HG02852 (cell line): ENCODE measurements around the gene VWC2L.

Source experiments
- ATAC-seq: cut with Tn5 transposase; IDR thresholded peaks from one replicate; pipeline ENCODE4 v1.9.1; 2021; ENCODE audit warnings: mild to moderate bottlenecking, moderate library complexity; ENCODE audit not compliant: unreplicated experiment

The VWC2L gene

DNA sequence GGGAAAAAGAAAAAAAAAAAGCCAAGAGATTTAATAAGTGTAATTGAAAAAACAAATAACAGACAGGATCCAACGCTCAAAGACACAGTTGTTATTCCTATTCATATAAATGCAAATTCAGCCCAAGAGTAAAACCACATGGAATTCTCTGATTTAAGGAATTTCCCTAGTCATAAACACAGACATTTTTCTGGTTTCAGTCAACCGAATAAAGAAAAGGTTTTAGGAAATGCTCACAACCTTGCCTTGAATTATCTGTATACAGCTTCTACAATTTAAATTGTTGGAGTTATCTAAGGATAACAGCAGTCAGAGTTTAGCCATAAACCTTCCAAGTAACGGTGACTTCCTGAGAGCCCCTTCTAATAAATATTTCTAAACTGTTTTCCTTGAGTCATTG is 122.7 kb downstream of the VWC2L start:
- no peak for ATAC-seq

DNA sequence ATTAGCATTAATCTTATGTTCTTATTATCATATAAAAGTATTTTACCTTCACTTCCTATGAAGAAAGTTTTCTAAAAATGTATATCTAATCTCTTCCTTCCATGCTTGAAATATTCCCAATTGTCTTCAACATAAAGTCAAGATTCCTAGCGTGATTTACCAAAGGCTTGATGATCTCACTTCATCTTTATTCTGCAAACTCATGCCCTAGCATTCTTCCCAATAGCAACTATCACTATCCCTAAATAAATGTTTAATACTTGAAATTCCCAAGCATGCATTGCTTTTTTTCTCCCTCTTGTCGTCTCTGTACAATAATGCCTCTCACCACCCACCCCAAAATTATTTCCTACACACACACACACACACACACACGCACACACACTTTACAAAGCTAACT is 125.8 kb downstream of the VWC2L start:
- no peak for ATAC-seq

DNA sequence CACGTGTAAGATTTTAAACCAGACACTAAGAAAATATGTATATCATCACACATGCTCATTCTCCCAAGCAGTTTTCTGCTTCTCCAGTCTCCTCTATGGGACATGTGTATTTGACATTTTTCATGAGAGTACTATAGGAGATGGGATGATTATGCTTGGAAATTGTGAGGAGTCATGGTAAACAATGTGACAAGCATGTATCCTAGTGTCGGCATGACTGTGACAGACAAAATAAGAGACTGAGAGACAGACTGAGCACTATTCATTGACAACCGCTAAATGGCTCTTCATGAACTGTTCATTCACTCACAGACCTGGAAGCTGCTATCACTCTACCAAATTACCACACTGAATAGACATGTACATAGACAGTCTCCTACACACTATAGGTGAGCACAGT is 127.1 kb downstream of the VWC2L start:
- no peak for ATAC-seq

- ATAC-seq: no peak
Observed at GRCh38 chr2:214542295-214542694, 131.4 kb downstream of the VWC2L start.

GRCh38 chr2:214542866-214543265 is 132.0 kb downstream of the VWC2L start:
- ATAC-seq: no peak

- ATAC-seq: no peak
Observed at GRCh38 chr2:214543386-214543955, 132.6 kb downstream of the VWC2L start.

- no peak for ATAC-seq
Observed at GRCh38 chr2:214545898-214546542, 135.2 kb downstream of the VWC2L start.

- ATAC-seq: no peak
Observed at GRCh38 chr2:214547931-214548330, 137.1 kb downstream of the VWC2L start.

DNA sequence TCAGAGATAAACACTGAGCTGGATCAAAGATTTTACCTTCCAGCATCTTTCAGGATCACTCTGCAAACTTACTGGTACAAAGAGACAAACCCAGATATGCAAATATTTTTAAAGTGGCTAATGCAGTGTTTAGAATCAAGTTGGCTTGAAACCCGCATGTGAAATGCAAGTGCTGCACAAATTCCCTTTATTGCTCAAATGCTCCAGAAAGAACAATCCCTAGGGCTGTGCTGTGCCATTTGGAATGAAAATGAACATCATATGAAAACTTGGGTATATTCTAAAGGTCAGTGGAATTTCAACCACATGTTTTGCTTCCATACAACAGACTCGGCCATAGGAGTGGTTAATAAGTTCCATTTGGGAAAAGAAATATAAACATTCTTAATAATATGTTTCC is 139.1 kb downstream of the VWC2L start:
- no peak for ATAC-seq

GRCh38 chr2:214550786-214551185 is 139.9 kb downstream of the VWC2L start:
- ATAC-seq: no peak

DNA sequence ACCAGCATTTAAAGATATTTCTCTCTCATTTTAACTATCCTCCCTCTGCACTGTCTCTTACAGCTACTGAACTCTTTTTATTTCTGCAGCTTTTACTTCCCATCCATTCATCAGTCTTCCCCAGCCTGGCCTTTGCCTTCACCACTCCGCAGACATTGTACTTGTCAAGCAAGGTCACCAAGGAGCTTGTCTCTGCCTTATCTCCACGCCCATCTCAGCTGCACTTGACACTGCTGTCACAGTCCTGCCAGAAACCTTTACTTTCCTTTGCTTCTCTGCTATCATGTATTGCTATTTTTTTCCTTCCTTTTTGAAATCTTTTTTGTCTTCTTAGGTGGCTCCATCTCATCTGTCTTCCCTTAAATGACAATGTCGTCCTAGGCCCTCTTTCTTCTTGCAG is 147.0 kb downstream of the VWC2L start:
- ATAC-seq: no peak

DNA sequence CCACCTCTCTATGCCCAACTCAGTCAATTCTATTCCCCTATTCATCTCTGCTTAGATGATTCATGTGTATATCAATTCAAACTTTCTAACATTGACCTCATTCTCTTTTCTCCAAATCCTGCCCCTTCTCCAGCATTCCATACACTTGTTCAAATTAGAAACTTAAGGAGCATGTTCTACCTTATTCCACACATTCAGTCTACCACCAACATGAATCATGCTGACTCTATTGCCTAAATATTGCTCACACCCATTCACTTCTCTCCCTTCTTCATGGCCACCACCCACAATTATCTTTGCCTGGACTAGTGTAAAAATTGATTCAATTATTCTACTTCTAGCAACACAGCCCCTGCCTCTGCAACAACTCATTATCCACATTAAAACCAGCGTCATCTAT is 147.5 kb downstream of the VWC2L start:
- ATAC-seq: no peak

- no peak for ATAC-seq
Observed at GRCh38 chr2:214560176-214560575, 149.3 kb downstream of the VWC2L start.

- no peak for ATAC-seq
Observed at GRCh38 chr2:214560618-214561190, 149.8 kb downstream of the VWC2L start.

GRCh38 chr2:214565246-214565645 is 154.4 kb downstream of the VWC2L start:
- no peak for ATAC-seq

DNA sequence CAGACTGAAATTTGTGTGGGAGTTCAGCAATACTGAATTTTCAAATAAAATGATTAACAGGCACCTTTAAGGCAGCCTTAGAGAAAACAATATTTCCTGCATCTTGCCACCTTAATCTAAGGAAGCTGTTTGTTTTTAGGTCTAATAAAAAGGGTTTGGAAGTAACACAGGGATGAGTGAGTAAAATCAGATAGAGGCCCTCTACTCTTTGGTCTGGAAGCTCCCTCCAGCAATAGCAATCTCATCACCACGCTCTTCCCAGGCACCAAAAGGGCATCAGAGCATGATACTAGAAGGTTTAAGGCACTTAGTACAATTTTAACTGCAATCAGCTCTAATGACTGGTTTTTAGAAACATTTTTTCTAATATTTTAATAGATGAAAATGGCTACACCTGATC is 155.6 kb downstream of the VWC2L start:
- ATAC-seq: no peak

DNA sequence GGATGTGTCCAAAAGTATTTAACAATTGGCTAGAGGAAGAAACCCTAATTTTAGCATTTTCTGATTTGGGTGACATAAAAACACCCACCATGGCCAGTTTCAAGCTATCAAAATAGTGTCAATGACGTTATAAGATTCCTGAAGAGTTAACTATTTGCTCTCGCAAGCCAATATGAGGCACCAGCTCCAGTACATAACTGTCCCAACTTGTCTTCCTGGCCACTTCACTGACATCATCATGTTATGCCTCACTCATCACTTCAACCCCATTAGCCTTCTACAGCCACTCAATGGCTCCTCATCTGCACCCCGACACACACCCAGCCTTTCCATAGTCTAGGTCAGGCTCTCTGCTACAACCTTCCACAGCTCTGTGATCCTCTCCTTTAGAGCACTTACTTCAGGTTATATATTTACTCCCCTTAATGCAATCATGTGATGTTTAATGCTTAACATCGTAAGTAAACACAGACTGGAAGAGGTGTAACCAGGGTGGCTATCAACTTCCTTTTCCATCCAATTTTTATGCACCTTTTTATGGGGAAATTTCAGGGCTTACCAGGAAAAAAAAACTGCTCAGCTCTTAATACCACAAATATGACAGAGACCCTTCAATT is 158.7 kb downstream of the VWC2L start:
- ATAC-seq: no peak

GRCh38 chr2:214574084-214574781 is 163.4 kb downstream of the VWC2L start:
- ATAC-seq: no peak

DNA sequence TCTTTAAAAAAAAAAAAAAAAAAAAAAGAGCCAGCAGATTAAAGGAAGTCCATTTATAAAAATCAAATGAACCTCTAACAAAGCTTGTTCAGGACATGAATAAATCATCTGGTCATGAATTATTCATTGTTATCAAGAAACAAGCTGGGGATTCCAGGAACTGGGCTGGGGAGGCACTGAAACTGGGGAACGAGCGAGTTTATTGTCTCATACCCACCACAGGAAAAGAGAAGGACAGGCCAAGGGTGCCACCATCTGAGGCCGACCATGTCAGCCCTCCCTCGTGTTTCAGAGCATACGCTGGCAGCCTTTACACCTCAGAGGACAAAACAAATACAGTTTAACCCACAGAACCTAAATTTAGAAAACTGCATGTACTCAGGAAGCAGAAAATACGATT is 164.2 kb downstream of the VWC2L start:
- ATAC-seq: no peak

DNA sequence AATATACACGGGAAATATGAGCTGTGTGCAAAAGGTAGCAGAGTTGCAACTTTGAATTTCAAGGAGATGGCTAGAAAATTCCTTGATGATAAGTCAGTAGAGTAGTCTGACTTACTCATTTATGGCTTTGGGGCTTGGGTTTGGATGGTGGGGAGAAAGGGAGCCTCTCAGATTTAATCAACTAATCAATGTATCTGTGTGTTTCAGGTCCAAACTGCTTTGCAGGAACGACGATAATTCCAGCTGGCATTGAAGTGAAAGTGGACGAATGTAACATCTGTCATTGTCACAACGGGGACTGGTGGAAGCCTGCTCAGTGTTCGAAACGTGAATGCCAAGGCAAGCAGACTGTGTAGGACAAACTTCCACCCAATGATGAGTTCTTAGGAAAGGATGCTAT is 164.6 kb downstream of the VWC2L start:
- ATAC-seq: no peak

- ATAC-seq: no peak
Observed at GRCh38 chr2:214577769-214578168, 166.9 kb downstream of the VWC2L start.

GRCh38 chr2:214578442-214578841 is 167.6 kb downstream of the VWC2L start:
- ATAC-seq: no peak
